Stimulated activated CD4-positive, alpha-beta T cell treated with anti-CD3 and anti-CD28 coated beads, Interleukin-4, amount 100 ng/mL, for 24 hours (primary cell): ENCODE data around the gene BAG5.

Experiments
- DNase-seq: peaks from one replicate; pipeline ENCODE4 v3.0.0-alpha.2; 2020

Gene BAG5

DNA sequence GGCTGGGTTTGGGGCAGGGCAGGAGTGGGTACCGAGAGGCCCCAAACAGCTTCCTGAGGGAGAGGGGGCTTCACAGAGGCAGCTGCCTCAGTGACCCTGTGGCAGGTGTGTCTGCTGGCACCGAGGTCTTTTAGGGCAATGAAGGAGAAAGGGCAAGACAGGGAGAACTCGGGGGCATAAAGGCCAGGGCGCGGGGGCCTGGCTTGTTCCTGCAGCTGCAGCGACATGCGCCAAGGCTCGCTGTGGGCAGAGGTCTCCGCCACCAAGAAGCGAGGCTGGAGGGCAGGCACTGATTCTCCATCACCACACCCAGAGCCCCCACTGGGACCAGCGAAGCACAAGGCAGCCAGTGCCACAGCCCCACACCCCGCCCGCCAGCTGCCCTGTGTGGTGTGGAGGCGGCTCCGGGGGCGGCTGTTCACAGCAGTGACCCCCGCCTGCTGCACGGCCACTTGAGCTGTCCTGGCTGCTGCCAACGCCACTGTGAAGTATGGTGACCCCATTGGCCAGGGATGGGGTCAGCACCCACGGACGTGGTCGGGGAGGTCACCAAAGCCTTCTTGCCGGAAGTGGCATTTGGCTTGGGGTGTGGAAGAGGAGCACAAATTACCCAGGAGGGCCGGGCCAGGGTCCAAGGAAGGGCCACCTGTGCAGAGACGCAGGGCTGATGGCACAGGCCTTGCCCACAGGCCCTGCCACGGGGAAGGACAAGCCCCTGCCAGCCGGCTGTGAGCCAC, 16.4 kb downstream of the BAG5 start:
- no peak for DNase-seq

DNA sequence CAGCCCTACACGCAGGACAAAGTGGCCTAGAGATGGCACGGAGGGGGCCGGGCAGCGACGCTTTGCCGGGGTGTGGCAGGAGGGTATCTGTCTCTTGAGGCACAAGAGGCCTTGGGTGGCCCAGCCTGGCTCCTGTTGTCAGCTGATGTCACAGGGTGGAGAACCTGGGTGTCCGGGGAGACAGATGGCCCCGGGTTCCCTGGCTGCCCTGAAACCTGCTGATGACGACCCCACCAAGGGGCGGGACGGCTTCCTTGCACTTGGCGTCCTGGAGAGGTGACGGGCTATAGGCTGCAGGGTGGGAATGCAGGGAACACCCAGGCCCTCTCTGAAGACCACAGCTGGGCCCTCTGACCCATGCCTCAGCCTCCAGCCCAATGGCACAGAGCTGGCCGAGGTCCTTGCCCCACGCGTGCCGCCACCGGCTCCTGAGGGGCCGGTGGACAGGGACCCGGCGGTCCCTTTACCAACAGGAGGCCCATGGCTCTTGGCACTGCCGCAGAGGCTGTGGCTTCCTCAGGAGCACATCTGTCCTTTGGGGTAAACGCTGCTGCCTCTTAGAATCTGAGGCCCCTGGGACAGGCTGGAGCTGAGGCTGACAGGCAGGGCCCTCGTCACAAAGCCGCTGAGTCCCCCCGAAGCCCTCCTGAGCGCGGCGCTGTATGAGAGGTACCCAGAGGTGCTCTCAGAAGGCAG, 17.1 kb downstream of the BAG5 start:
- no peak for DNase-seq

DNA sequence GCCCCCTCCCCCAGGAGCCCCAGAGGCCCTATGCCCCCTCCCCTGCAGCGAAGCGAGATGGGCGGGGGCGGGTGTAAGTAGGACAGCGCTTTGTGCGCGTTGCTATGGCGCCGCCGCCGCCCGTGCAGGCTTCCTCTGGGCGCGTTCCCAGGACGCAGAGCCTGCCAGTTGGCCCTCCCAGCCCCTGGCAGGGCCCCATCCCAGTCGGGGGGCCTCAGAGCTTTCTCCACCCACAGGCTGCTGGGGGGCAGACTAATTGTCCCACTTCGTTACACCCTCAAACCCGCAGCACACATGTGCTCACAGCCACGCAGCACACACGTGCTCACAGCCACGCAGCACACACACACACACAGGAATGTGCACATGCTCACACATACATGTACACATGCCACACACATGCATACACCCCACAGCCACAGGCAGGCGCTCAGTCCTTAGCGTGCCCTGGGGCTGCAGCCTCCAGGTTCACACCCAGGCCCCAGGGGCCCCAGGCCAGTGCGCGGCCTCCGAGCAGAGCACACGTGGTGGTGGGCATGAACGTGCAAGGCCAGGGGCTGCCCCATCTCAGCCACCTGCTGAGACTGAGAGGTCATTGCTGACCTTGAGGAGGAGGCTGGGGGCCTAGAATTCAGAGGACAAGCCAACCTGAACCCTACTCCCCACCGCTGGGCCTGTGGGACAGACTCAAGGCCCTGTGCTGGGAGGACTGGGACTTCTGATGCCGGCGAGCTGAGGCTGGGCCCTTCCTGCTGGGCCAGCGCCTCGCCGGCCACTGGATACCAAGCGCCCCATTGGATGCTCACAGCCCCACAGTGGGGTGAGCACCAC, 17.9 kb downstream of the BAG5 start:
- no peak for DNase-seq

DNA sequence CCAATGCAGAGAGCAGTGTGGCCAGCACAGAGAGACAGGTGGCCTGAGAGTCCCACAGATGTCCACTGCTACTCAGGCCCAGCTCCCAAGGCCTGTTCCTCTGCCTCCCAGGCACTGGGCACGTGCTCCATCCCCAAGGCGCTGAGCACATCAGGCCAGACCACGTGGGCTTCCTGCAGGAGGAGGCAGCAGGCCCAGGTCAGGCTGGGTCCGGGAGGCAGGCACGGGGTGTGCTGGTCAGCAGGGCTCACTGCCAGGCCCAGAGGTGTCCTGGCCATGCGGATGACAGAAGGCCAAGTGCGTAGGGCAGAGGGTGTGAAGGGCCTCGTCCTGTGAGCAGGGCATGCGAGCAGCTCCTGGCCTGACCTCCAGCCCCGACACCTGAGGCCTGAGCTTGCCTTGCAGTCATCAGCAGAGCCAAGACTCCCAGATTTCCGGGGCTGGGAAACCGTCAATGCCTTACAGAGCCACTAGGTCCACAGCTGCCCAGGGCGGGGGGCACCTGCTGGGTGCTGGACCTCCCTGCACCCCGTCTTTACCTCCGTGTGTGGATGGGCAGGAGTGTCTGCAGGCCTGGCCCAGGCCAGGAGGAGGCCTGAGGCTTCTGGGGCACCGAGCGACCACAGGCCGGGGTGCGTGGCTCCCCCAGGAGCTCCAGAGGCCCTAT, 18.6 kb downstream of the BAG5 start:
- no peak for DNase-seq

DNA sequence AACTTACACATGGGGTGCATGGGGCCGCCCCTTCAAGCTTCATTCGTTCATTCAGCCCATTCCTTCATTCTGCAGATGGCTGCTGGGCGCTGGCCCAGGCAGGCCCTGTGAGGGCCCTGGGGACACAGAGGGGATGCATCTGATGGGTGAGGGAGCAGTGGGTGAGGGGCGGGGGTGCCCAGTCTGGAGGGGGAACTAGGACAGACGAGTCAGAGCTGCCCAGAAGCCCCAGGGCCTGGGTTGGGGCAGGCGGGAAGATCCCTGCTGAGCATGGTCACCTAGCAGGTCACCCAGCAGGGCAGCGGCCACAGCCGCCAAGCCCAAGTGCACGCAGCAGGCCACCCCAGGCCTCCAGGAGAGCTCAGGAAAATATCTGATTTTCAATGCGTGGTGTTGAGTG, 19.3 kb downstream of the BAG5 start:
- DNase-seq, result no peak

DNA sequence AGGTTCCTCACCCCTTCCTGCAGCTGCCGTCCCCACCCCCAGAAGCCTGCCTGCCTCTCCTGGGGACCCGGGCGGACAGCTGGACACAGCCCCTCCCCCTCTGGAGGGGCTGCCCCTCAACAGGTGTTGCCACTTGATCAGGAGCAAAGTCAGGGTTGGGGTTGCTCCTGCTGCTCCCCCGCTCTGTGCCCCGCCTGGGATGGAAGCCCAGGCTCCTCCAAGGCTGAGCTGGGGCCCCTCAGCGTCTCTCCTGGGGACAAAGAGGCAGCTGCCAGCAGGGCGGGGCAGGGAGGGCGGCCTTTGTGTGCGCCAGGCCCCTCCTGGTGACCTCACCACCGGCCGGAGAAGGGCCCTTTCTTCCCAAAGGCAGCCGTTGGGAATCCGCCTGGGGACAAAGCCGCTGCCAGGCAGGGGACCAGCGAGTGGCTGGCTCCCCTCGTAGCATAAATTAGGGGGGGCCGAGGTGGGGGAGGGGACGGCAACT, 19.8 kb downstream of the BAG5 start:
- no peak for DNase-seq

DNA sequence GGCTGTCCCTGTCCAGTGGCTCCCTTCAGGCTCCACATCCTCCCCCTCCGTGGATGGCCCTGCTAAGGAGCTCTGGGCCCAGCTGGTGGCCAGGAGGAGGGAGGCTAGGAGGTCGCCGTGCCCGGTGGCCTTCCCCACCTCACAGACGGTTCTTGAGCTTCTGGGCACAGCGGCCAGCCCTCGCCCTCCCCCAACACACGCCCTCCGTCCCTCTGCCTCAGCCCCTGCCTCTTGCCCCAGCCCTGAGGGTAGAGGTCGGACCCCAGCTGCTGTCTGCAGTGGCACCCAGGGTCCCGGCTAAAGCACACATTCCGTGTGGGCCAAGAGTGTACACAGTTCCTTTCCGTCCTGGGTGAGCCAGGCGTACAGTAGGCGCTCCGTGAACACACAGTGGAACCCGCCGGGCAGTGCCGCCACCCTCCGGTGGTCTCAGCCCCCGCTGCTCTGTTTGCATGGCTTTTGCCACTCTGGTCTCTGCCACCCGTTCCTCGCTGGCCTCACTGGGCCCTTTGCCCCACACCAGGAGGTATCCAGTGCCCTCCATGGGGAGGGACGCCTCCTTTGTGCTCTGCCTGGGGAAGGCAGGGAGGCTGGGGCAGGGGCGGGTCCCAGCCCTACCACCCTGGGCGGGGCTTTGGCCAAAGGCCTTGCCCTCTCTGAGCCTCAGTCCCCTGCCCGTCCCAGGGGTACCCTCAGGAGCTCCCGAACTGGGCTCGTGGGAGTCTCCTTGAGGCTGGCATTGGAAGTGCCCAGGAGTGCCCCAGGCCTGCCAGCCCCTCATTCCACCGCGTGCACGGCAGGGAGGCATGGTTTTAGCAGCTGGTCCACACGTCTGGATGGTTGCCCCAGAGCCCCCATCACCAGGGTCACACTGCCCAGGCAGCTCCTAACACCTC, 20.5 kb downstream of the BAG5 start:
- DNase-seq, result no peak

DNA sequence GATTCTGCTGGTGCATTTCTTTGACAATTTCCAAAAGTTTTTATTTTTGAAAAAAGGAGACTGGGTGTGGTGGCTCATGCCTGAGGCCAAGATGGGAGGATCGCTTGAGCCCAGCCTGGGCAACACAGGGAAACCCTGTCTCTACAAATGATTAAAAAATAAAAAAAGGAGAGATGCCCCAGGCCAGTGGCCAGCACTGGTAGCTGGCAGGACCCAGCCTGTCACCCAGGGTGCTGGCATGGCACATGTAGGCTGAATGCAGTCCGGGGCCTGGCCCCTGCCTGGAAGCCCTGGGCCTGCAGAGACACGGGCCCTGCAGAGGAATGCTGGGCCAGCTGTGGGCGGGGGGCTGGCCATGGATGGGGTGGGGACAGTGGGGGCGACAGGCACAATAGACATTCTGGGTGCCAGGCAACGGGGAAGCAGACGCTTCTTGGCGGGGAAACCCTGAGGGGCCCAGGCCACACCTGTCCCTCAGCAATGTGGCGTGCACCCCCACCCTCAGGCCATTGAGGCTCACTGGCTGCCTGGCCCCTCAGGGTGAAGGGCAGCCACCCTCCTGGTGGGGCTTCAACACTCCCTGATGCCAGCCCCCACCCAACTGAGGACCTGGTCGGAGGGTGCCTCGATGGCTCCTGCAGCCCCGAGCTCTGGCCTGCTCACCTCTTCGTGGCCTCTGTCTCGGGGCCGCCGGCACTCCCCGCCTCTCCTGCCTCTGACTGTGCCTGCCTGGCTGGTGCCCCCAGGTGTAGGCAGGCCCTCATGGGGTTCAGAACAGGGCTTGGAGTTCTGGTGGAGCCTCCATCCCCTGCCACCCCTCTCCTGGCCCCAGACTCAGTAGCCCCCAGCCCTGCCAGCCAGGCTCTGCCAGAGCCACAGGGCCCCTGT, 21.4 kb downstream of the BAG5 start:
- DNase-seq, result no peak

DNA sequence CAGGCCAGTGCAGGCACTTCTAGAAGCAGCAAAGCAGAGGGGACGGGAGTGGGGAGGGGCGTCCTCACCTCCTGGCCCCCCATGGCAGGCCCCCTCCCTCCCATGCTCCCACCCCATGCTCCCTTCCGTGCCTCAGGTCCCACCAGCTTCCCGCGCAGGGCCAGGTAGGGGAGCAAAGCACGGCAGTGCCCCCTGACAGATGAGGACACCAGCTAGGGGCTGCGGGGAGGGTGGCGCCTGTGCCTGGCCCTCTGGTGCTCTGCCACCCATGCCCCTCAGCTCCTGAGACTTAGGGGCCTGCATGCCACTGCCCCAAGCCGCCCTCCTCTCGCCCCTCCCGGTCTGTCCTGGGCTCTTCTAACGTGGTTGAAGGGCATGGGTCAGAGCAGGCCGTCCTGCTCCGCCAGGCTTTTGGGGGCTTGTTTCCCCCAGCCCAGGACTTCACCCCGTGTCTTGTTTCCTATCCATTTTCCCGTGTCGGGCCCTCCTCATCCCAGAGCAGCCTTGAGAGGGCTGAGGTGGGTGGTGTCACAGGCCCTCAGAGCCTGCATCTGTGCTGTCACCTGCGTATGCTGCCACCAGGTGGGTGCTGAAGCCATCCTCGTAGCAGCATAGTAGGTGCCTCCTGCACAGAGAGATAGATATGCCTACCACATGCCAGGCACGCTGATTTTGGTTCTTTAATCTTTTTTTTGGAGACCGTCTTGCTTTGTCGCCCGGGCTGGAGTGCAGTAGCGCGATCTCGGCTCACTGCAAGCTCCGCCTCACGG, 23.2 kb downstream of the BAG5 start:
- no peak for DNase-seq

DNA sequence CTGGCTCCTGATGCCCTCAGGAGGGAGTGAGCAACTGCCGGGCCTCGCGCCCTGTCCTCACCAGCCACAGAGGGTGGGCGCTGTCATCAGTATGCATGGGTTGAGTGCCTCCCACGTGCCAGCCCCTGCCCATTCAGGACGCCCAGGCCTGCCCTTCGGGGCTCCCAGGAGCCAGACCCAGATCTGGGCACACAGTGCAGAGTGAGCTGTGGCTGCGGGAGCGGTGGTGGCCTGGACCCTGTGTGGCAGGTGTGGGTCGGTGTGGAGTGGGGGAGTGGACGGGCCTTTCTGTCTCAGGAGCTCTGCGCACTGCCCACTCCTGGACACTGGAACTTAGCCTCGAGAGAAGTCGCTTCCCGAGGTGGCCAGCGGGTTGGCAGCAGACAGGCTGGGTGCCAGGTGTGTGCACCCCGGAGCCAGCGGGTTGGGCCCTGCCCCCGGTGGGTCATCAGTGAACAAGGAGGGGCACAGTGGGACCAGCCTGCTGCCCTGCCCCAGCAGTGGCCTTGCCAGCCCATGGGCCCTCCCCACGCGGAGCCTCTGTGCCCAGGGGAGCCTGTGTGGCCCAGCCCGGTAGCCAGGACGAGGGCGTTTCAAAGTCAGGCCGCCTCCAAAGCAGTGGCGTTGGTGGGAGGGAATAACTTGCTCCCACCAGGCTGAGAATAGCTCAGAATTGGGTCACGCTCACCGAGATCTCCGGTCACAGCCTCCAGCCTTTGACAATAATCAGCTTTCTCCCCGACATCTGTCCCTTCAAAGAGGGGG, 24.0 kb downstream of the BAG5 start:
- DNase-seq, result no peak

DNA sequence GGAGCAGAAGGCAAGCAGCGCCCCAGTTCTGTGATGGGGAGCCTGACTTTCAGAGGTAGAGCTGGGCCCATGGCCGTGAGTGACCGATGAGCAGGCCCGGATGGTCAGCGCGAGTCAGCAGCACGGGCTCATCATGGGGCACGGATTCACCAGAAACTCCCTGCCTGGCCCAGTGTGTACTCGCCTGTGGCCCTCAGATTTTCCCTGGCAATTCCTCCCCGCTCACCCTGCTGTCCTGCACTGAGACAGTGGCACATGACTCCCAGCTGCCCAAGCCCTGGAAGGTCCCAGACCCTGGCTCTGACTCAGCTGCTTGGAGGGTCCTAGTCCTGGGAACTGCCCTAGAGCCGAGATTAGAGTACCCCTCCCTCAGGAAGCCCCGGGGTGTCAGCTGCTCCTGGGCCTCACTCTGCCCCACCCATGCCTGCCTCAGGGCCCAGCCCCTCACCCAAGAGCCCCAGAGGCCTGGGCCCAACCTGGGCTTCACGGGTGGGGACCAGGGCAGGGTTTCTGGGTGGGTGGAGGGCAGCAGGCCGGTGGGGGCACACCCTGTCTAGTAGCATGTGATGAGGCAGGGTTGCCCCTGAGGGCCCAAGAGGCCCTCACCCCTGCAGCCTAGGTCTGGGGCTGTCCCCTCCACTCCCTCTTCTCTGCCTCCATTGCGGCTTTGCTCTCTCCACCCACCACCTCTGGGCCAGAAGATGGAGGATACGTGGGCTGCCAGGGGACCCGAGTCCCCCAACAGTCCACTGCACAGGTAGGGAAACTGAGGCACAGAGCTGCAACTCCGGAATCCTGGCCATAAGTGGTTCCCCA, 25.1 kb downstream of the BAG5 start:
- DNase-seq, result no peak

DNA sequence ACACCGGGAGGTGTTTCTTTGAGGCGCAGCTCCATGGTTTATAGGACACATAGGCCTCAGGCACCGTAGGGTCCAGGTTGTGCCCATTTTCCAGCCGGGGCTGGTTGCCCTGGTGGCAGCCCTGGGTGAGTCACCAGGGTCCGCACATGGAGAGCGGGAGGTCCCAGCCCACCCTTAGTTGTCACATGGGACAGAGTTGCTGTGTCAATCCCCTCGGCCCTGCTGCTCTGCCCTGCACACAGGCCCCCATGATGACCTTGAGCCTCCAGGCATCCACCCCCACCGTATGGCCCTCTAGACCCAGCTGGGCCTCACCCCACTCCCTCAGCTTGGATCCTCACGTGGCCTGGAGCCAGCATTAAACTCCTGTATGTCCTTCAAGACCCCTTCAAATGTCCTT, 25.8 kb downstream of the BAG5 start:
- DNase-seq, result no peak

DNA sequence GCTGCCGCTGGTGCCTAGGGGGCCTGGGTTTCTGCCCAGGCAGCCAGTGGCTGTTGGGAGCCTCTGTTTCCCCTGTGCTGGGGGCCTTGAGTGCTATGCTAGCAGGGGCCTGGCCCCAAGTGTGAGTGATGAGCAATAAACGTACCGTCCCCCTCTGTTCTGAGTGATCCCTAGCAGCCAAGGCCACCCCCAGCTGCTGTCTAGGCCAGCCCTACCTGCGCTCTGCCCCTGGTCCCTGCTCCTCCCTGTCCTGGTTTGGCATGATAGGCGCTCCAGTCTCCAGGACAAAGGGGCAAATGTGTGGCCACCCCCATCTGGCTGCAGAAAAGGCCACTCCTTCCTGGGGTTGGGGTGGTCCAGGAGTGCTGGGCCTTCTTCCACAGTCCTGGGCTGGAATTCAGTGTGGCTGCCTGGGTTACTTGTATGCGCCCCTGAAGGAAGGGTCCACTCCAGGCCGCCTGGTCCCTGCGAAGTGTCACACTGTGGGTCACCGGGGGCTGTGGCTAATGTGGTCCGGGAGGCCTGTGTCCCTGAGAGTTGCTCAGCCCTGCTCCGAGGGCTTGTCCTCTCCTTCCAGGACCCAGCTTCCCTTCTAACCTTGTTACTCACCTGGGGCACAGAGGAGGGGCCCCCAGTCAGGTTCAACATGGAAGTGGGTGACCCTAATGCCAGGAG, 26.4 kb downstream of the BAG5 start:
- DNase-seq, result no peak

DNA sequence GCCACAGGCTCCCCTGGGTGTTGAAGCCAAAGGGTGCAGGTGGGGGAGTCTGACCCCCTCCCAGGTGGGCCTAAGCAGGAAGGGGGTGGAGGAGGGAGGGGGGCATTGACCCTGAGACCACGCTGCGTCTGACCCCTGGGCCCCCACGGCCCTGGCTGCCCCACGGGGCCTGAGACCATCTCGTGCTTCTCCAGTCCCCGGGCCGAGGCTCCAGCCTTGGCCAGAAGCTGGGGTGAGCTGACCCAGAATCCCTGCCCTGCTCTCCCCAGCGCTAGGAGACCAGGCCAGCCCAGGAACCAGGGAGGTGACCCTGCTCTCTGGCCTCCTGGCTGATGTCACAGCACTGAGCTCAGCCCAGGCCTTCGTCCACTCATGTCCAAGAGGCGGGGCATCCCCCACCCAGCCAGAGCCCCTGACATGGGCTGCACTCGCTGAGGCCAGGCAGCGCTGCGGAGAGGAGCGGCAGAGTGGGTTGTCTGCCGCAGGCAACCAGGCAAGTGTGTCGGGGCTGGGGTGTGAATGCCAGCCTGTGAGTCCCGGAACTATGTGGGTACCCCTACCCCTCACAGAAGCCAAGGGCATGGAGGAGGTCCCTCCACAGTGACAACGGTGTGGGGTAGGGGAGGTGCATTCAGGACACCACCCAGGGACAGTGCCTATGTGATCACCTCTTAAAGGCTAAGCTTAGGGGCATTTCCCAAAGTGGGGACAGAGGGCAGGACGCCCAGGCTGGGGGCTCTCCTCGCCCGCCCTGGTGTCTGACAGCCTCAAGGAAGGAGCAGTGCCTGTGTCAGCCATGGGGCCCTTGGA, 27.2 kb downstream of the BAG5 start:
- DNase-seq, result no peak

DNA sequence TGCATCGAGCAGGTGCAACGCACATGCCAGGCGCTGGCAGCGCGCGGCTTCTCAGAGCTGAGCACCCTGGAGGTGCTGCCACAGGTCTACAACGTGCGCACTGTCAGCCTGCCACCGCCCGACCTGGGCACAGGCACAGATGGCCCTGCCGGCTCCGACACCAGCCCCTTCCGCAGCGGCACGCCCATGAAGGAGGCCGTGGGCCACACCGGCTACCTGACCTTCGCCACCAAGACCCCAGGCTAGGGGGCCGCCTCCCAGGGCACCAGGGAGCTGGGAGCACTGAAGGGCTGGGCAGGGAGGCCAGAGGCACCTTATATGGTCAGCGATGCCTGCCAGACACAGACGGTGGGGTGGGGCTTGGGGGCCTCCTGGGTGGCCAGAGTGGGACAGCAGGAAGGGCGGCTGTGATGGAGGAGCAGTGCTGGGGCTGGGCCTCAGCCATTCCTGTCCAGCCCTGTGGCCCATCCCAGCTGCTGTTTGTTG, 27.8 kb downstream of the BAG5 start:
- DNase-seq, result no peak

DNA sequence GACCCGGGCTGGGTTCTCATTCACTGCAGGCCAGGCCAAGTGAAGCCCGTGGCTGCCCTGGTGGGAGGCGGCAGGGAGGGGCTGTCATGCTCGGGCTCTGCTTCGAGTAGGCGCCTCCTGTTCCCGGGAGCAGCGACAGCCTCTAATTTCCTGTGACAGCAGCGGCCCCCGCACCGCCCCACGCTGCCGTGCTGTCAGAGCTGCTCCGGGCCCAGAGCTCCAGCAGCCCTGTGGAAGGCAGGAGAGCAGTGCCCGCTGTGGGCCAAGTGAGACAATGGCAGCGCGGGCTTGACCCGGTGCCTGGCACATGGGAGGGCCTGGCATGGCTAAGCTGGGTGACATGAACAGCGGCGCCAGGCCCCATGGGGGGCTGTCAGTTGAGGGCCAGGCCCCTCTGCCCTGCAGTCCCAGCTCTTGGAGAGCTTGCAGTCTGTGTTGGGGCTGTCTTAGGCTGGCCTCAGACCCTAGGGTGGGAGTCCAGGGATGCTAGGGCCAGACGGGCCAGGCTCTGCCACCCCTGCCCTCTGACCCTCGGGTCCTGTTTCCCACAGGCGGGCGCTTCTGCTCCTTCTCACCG, 28.4 kb downstream of the BAG5 start:
- DNase-seq, result no peak
